Measurements from ENCODE around the gene SUFU.
A peak's percentile ranks its signal among the peaks of the same experiment; 100 is the strongest.
"Not testable (repeated sequence)": the region's sequence is repeated elsewhere in the genome, so short reads cannot be mapped to it uniquely, and the experiment has no call there.

SUFU gene

DNA sequence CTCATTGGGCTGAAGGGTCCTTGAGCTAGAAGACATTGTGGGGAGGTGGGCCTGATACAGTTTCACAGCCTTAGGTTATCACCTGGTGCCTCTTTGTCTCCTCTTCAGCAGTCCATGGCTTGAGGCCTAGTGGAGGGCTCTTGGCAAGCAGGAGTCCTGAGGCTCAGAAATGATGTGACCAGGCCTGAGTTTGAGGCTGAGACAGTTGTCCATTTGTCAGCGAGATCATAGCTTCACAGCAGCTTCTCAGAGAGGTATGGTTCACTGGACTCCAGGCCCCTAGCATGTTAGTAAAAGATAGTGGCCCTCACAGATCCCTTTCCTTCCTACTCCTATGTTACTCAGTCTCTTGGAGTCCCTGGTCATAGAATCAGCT lies 19.1 kb downstream of the SUFU start:
- H3K4me3 ChIP-seq (ENCODE audit: low read depth, low read length): no peak overlapping the region
- TF ChIP-seq, protein P1, sequence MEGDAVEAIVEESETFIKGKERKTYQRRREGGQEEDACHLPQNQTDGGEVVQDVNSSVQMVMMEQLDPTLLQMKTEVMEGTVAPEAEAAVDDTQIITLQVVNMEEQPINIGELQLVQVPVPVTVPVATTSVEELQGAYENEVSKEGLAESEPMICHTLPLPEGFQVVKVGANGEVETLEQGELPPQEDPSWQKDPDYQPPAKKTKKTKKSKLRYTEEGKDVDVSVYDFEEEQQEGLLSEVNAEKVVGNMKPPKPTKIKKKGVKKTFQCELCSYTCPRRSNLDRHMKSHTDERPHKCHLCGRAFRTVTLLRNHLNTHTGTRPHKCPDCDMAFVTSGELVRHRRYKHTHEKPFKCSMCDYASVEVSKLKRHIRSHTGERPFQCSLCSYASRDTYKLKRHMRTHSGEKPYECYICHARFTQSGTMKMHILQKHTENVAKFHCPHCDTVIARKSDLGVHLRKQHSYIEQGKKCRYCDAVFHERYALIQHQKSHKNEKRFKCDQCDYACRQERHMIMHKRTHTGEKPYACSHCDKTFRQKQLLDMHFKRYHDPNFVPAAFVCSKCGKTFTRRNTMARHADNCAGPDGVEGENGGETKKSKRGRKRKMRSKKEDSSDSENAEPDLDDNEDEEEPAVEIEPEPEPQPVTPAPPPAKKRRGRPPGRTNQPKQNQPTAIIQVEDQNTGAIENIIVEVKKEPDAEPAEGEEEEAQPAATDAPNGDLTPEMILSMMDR (IDR thresholded peaks at IDR 0.05; ENCODE audit: low read depth, low read length): no peak
- in situ Hi-C loops (cut with HindIII; ENCODE audit: low sequenced_read_pairs): no loop called here
- no peak for DNase-seq (ENCODE audit: low read depth, low spot score)

DNA sequence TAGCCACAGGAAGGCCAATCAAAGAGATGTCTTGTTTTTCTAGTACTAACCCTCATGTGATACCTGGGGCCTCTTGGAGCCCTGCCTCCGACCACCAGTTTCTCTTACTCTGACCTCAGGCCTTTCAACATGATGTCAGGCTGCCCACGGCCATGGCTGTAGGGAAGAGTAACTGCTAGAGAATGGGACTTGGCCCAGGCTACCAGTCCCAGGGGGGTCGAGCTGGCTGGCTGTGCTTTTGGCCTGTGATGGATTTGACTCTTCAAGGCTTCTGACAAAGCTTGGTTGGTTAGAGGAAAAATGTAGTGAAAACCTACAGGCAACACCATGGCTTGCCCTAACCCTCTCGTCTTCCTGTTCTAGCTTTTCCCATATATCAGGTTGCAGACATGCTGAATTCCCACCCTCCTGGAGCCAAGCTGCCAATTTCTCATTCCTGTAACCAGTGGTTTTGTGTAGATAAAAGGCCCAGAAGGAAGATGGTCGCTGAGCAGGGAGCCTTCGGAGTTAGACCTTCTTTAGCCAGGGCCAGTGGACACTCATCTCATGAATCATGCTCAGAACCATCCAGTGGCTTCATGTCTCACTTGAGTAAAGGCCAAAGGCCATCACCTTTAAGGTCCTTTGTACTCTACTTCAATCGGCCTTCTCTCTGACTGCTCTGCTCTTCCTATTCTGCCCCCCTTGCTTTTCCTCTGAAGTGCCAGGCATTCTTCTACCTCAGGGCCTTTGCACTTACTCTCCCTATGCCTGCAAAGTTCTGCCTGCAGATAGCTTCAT lies 19.7 kb downstream of the SUFU start:
- peak; percentile 92 for DNase-seq (ENCODE audit: low read depth, low spot score)
- TF ChIP-seq, protein P1 (IDR thresholded peaks at IDR 0.05; ENCODE audit: low read depth, low read length): no peak
- no peak overlapping the region for H3K4me3 ChIP-seq (ENCODE audit: low read depth, low read length)
- in situ Hi-C loops (cut with HindIII; ENCODE audit: low sequenced_read_pairs): no loop called here

DNA sequence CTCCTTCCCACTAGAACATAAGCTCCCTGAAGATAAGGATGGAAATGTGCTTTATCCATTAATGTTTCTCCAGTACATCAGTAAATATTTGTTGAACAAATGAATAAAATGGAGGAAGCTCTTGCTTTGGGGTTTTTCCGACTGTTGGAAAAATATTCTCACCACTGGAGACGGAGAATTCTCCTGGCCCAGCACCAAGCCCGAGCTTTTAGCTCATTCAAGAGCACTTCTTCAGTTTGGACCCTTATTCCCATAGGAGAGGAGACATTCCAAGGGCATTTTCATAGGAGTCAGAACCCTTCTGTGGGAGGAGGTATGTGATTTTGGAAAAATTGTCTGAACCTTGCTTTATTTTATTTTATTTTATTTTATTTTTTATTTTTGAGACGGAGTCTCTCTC lies 21.0 kb downstream of the SUFU start:
- DNase-seq (ENCODE audit: low read depth, low spot score): no peak
- in situ Hi-C loops (cut with HindIII; ENCODE audit: low sequenced_read_pairs): no loop called here
- TF ChIP-seq, protein P1 (IDR thresholded peaks at IDR 0.05; ENCODE audit: low read depth, low read length): no peak
- H3K4me3 ChIP-seq (ENCODE audit: low read depth, low read length): no peak overlapping the region

GRCh38 chr10:102527546-102527945 lies 23.8 kb downstream of the SUFU start:
- in situ Hi-C loops (cut with HindIII; ENCODE audit: low sequenced_read_pairs): no loop called here
- H3K4me3 ChIP-seq (ENCODE audit: low read depth, low read length): no peak overlapping the region
- TF ChIP-seq, protein P1 (IDR thresholded peaks at IDR 0.05; ENCODE audit: low read depth, low read length): no peak
- no peak for DNase-seq (ENCODE audit: low read depth, low spot score)

DNA sequence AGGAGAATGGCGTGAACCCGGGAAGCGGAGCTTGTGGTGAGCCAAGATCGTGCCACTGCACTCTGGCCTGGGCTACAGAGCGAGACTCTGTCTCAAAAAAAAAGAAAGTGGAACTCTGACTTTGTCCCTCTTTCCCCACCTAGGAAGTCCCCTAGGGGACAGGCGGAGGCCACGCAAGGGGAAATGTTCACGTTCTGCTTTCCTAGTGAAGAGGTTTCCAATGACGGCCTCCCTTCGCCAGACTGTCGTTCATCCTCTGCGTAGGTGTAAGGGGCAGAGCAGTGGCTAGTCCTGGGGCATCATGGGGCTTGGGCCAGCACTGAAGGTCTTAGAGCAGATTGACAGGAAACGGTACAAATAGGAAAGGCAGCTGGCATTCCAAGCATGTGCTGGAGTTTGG lies 30.6 kb downstream of the SUFU start:
- DNase-seq (ENCODE audit: low read depth, low spot score): no peak
- TF ChIP-seq, protein P1 (IDR thresholded peaks at IDR 0.05; ENCODE audit: low read depth, low read length): no peak
- in situ Hi-C loops (cut with HindIII; ENCODE audit: low sequenced_read_pairs): no loop called here
- no peak overlapping the region for H3K4me3 ChIP-seq (ENCODE audit: low read depth, low read length)

GRCh38 chr10:102534966-102535365 lies 31.2 kb downstream of the SUFU start:
- in situ Hi-C loops (cut with HindIII; ENCODE audit: low sequenced_read_pairs); H3K4me3 ChIP-seq (ENCODE audit: low read depth, low read length); DNase-seq (ENCODE audit: low read depth, low spot score): not testable (repeated sequence)

DNA sequence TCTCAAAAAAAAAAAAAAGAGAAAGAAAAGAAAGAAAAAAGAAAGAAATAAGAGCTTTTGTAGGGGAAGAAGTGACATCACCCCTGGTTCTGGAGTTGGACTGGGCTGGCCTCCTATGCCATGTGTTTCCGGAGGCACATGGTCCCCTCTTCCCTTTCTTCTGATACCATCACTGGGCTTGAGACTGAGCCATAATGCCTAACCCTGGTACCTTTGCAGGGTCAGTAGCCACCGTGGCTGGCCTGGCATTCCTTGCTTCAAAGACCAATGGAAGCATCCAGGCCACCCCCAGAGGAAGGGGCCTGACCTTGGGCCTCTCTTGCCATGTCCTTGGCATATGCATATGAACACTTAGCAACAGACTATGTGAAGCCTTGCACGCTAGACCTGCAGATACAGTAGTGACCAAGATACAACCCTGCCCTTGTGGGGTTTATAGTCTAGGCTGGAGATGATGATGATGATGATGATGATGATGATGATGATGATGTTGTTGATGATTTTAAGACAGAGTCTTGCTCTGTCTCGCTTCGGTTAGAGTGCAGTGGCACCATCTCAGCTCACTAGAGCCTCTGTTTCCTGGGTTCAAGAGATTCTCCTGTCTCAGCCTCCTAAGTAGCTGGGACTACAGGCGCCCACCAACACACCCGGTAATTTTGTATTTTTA lies 31.8 kb downstream of the SUFU start:
- in situ Hi-C loops (cut with HindIII; ENCODE audit: low sequenced_read_pairs): no loop called here
- no peak overlapping the region for H3K4me3 ChIP-seq (ENCODE audit: low read depth, low read length)
- TF ChIP-seq, protein P1 (IDR thresholded peaks at IDR 0.05; ENCODE audit: low read depth, low read length): no peak
- no peak for DNase-seq (ENCODE audit: low read depth, low spot score)

Measured in astrocyte of the spinal cord (primary cell).